Parathyroid adenoma (tissue), 2 donors: ENCODE measurements around the gene AMN1.

Experiments
- H2AFZ ChIP-seq: fragments of 300-600 bp; sonication (generic); one replicate; pipeline ENCODE4 v1.7.0; 2017; ENCODE audit warnings: antibody characterized with exemption, mild to moderate bottlenecking
- H3K27ac ChIP-seq: fragments of 300-600 bp; sonication (generic); one replicate; pipeline ENCODE4 v1.7.0; 2017
- H3K27me3 ChIP-seq: fragments of 300-600 bp; sonication (generic); one replicate; pipeline ENCODE4 v1.7.0; 2017; ENCODE audit warnings: low read length; ENCODE audit not compliant: control insufficient read depth, insufficient read depth
- H3K36me3 ChIP-seq: fragments of 300-600 bp; sonication (generic); one replicate; pipeline ENCODE4 v1.7.0; 2017; ENCODE audit warnings: low read length; ENCODE audit not compliant: control insufficient read depth, insufficient read depth
- H3K4me1 ChIP-seq: fragments of 300-600 bp; sonication (generic); one replicate; pipeline ENCODE4 v1.7.0; 2017; ENCODE audit warnings: control low read depth
- H3K4me2 ChIP-seq: fragments of 300-600 bp; sonication (generic); one replicate; pipeline ENCODE4 v1.7.0; 2017; ENCODE audit warnings: low read length
- H3K4me3 ChIP-seq: fragments of 300-600 bp; sonication (generic); one replicate; pipeline ENCODE4 v1.7.0; 2017; ENCODE audit warnings: low read depth, low read length
- H3K79me2 ChIP-seq: fragments of 300-600 bp; sonication (generic); one replicate; pipeline ENCODE4 v1.7.0; 2017; ENCODE audit warnings: control low read depth
- H3K9ac ChIP-seq: fragments of 300-600 bp; sonication (generic); one replicate; pipeline ENCODE4 v1.7.0; 2017; ENCODE audit warnings: mild to moderate bottlenecking
- H3K9me3 ChIP-seq: fragments of 300-600 bp; sonication (generic); one replicate; pipeline ENCODE4 v1.7.0; 2017; ENCODE audit warnings: low read length; ENCODE audit not compliant: control insufficient read depth
- CTCF ChIP-seq: fragments of 300-600 bp; sonication (generic); IDR thresholded peaks from one replicate; pipeline ENCODE4 v1.7.0; 2017; ENCODE audit warnings: antibody characterized with exemption, mild to moderate bottlenecking
- donor health status: primary hyperparathyroidism.

AMN1 gene

GRCh38 chr12:31728917-31729640 is at the start of gene AMN1:
AMN1 (minus strand) TSS chr12:31729021; CDS start chr12:31729008, 13 bp downstream.
- no peak within 1 kb of the TSS for H3K9ac ChIP-seq
- H3K4me2 ChIP-seq = peak within 1 kb of the TSS; percentile 87
- peak within 1 kb of the TSS; percentile 81 for H3K4me3 ChIP-seq
- H3K27me3 ChIP-seq = no peaks in the 10 kb centered on the region
- H3K36me3 ChIP-seq = no peaks in the 10 kb centered on the region
- H3K27ac ChIP-seq = peak within 1 kb of the TSS; percentile 98
- H2AFZ ChIP-seq = peak within 1 kb of the TSS; percentile 91
- peaks cover 3% of the 10 kb centered on the region for H3K9me3 ChIP-seq
- H3K4me1 ChIP-seq = peaks cover 12% of the 10 kb centered on the region
- no peaks in the 10 kb centered on the region for H3K79me2 ChIP-seq
- no peak for TF ChIP-seq CTCF

GRCh38 chr12:31773867-31774266 is 45.0 kb upstream of the AMN1 start:
- H3K4me2 ChIP-seq = no peak overlapping the region
- H3K9ac ChIP-seq = no peak overlapping the region
- H3K27ac ChIP-seq = no peak overlapping the region
- H3K4me1 ChIP-seq = peaks cover 8% of the 10 kb centered on the region
- H3K36me3 ChIP-seq = no peaks in the 10 kb centered on the region
- peak overlapping the region; percentile 25 for H2AFZ ChIP-seq
- H3K9me3 ChIP-seq = no peaks in the 10 kb centered on the region
- H3K27me3 ChIP-seq = no peaks in the 10 kb centered on the region
- no peaks in the 10 kb centered on the region for H3K79me2 ChIP-seq
- TF ChIP-seq CTCF = no peak
- H3K4me3 ChIP-seq = no peak overlapping the region

GRCh38 chr12:31773223-31773750 is 44.5 kb upstream of the AMN1 start:
- Histone ChIP-seq H3K9me3 (no peaks in the 10 kb centered on the region), H3K27ac (no peak overlapping the region), H3K4me1 (peaks cover 8% of the 10 kb centered on the region), H3K27me3 (no peaks in the 10 kb centered on the region), H3K36me3 (no peaks in the 10 kb centered on the region), H3K4me3 (no peak overlapping the region), H3K9ac (no peak overlapping the region), H3K79me2 (no peaks in the 10 kb centered on the region), H2AFZ (peak overlapping the region; percentile 59), H3K4me2 (no peak overlapping the region)
- no peak for TF ChIP-seq CTCF

GRCh38 chr12:31772685-31773222 is 43.9 kb upstream of the AMN1 start:
- TF ChIP-seq CTCF = no peak
- no peak overlapping the region for H3K27ac ChIP-seq
- peaks cover 8% of the 10 kb centered on the region for H3K4me1 ChIP-seq
- no peaks in the 10 kb centered on the region for H3K27me3 ChIP-seq
- H3K36me3 ChIP-seq = no peaks in the 10 kb centered on the region
- no peak overlapping the region for H3K4me2 ChIP-seq
- peak overlapping the region; percentile 59 for H2AFZ ChIP-seq
- no peaks in the 10 kb centered on the region for H3K9me3 ChIP-seq
- H3K4me3 ChIP-seq = no peak overlapping the region
- no peaks in the 10 kb centered on the region for H3K79me2 ChIP-seq
- no peak overlapping the region for H3K9ac ChIP-seq
